IPS-20b (cell line): Measurements from ENCODE around the gene AK9.

ENCODE experiments used
- H3K27ac ChIP-seq: one replicate; pipeline ENCODE4 v1.5.1; 2013; ENCODE audit warnings: low read length
- H3K27me3 ChIP-seq: 2 replicates; pipeline ENCODE4 v1.6.1; 2013; ENCODE audit warnings: mild to moderate bottlenecking, low read length, inconsistent platforms; ENCODE audit not compliant: insufficient read depth
- H3K36me3 ChIP-seq: 2 replicates; pipeline ENCODE4 v1.6.1; 2013; ENCODE audit warnings: low read depth, mild to moderate bottlenecking, inconsistent platforms, low read length, moderate library complexity; ENCODE audit not compliant: insufficient read depth
- H3K4me1 ChIP-seq: 2 replicates; pipeline ENCODE4 v1.6.1; 2013; ENCODE audit warnings: mild to moderate bottlenecking, control low read depth, inconsistent platforms, low read length, moderate library complexity; ENCODE audit not compliant: insufficient read depth
- H3K4me3 ChIP-seq: 2 replicates; pipeline ENCODE4 v1.5.1; 2013; ENCODE audit warnings: mild to moderate bottlenecking, low read length, inconsistent platforms
- H3K9ac ChIP-seq: 2 replicates; pipeline ENCODE4 v1.6.1; 2013; ENCODE audit warnings: low read depth, mild to moderate bottlenecking, inconsistent platforms, low read length, moderate library complexity
- H3K9me3 ChIP-seq: 2 replicates; pipeline ENCODE4 v1.6.1; 2013; ENCODE audit warnings: mild to moderate bottlenecking, low read depth, low read length, inconsistent platforms; ENCODE audit not compliant: insufficient read depth

The AK9 gene

DNA sequence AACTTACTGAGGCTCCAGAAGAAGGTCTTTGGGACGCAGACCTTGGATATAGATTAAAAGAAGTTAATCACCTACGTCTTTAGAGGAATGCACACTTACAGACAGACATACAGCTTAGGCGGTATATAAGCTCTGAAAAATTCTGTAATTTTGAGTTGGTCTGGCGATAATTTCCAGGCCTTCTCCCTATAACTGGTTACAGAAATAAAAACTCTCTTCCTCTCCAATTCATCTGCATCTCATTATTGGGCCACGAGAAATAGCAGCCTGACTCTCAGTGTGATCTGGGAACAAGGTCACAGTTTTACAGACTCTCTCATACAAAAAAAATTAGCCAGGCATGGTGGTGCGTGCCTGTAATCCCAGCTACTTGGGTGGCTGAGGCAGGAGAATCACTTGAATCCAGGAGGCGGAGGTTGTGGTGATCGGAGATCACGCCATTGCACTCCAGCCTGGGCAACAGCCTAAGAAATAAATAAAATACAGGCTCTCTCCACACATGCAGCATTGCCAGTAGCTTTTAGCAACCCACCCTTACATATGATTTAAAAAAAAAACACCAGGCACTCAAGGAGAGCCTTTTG lies 212.7 kb downstream of the AK9 start:
- Histone ChIP-seq H3K9me3 (no peaks in the 10 kb centered on the region), H3K4me3 (peak overlapping the region; percentile 30), H3K27me3 (no peaks in the 10 kb centered on the region), H3K36me3 (peaks cover 78% of the 10 kb centered on the region), H3K4me1 (peaks cover 11% of the 10 kb centered on the region; the same call in 1 of the 2 replicates), H3K27ac (no peak overlapping the region), H3K9ac (peak overlapping the region; percentile 55)

GRCh38 chr6:109477725-109478124 lies 213.3 kb downstream of the AK9 start:
- Histone ChIP-seq H3K27ac (no peak overlapping the region), H3K4me3 (peak overlapping the region; percentile 30), H3K27me3 (no peaks in the 10 kb centered on the region), H3K9ac (peak overlapping the region; percentile 55), H3K36me3 (peaks cover 83% of the 10 kb centered on the region), H3K9me3 (no peaks in the 10 kb centered on the region), H3K4me1 (peaks cover 11% of the 10 kb centered on the region; the same call in 1 of the 2 replicates)

- no peak overlapping the region for H3K4me3 ChIP-seq
- H3K36me3 ChIP-seq: peaks cover 89% of the 10 kb centered on the region
- H3K9ac ChIP-seq: no peak overlapping the region
- H3K27ac ChIP-seq: no peak overlapping the region
- H3K4me1 ChIP-seq: peaks cover 11% of the 10 kb centered on the region; the same call in 1 of the 2 replicates
- no peaks in the 10 kb centered on the region for H3K9me3 ChIP-seq
- H3K27me3 ChIP-seq: no peaks in the 10 kb centered on the region
Measured at GRCh38 chr6:109477184-109477583, 213.8 kb downstream of the AK9 start.

GRCh38 chr6:109475625-109476024 lies 215.4 kb downstream of the AK9 start:
- no peak overlapping the region for H3K27ac ChIP-seq
- H3K9ac ChIP-seq: no peak overlapping the region
- H3K27me3 ChIP-seq: no peaks in the 10 kb centered on the region
- H3K9me3 ChIP-seq: no peaks in the 10 kb centered on the region
- H3K4me1 ChIP-seq: peaks cover 3% of the 10 kb centered on the region; the same call in 1 of the 2 replicates
- peaks cover 93% of the 10 kb centered on the region for H3K36me3 ChIP-seq
- no peak overlapping the region for H3K4me3 ChIP-seq

DNA sequence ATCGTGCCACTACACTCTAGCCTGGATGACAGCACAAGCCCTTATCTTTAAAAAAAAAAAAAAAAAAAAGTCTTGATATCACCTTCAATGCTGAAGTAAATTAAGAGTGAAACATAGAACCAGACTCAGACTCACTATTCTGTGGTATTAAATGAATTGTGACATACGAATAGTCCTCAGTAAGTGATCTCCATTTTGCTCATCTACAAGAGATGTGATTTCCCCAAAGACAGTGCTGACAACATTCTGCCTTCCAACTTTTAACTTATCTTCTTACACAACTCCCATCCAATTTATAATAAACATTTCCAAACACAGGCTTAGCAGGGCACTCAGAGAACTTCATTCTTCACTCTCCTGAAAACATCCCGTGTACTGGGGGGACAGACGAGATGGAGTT lies 216.0 kb downstream of the AK9 start:
- Histone ChIP-seq H3K4me3 (no peak overlapping the region), H3K4me1 (no peaks in the 10 kb centered on the region; the same call in 1 of the 2 replicates), H3K36me3 (peaks cover 93% of the 10 kb centered on the region), H3K9me3 (no peaks in the 10 kb centered on the region), H3K27ac (no peak overlapping the region), H3K27me3 (no peaks in the 10 kb centered on the region), H3K9ac (no peak overlapping the region)

DNA sequence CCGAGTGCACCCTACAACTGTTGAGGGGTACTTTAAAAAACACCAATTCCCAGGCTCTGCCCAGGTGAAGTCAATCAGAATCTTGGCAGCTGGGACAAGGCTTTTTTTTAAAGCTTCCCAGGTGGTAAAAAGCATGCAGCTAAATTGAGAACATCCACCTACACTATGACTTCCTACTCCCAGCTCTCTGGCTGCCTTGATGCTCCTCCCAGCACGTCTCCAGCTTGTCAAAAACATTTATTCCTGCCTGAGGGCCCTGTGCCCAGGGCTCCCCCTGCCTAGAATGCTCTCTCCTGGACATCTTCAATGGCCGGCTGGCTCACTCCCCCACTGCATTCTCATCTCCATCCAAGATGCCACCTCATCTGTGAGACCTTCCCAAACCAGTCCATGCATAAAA lies 217.9 kb downstream of the AK9 start:
- Histone ChIP-seq H3K9ac (no peak overlapping the region), H3K27me3 (no peaks in the 10 kb centered on the region), H3K27ac (no peak overlapping the region), H3K36me3 (peaks cover 95% of the 10 kb centered on the region), H3K9me3 (no peaks in the 10 kb centered on the region), H3K4me3 (no peak overlapping the region), H3K4me1 (no peaks in the 10 kb centered on the region; the same call in 1 of the 2 replicates)

GRCh38 chr6:109472132-109472995 lies 218.6 kb downstream of the AK9 start:
- Histone ChIP-seq H3K27ac (no peak overlapping the region), H3K9me3 (no peaks in the 10 kb centered on the region), H3K36me3 (peaks cover 95% of the 10 kb centered on the region)

GRCh38 chr6:109471105-109471810 lies 219.7 kb downstream of the AK9 start:
- H3K36me3 ChIP-seq: peaks cover 98% of the 10 kb centered on the region
- no peak overlapping the region for H3K27ac ChIP-seq
- H3K4me3 ChIP-seq: no peak overlapping the region

More at GRCh38 chr6:109472132-109472995, 218.6 kb downstream of the AK9 start:
- Histone ChIP-seq H3K4me1 (no peaks in the 10 kb centered on the region), H3K9ac (no peak overlapping the region), H3K27me3 (no peaks in the 10 kb centered on the region), H3K4me3 (no peak overlapping the region)

GRCh38 chr6:109469591-109470189 lies 221.3 kb downstream of the AK9 start:
- H3K4me3 ChIP-seq: no peak overlapping the region
- H3K9me3 ChIP-seq: no peaks in the 10 kb centered on the region
- no peaks in the 10 kb centered on the region for H3K27me3 ChIP-seq
- no peak overlapping the region for H3K9ac ChIP-seq
- H3K4me1 ChIP-seq: no peaks in the 10 kb centered on the region
- no peak overlapping the region for H3K27ac ChIP-seq
- peaks cover 98% of the 10 kb centered on the region for H3K36me3 ChIP-seq

More at GRCh38 chr6:109471105-109471810, 219.7 kb downstream of the AK9 start:
- Histone ChIP-seq H3K9me3 (no peaks in the 10 kb centered on the region), H3K4me1 (no peaks in the 10 kb centered on the region), H3K9ac (no peak overlapping the region), H3K27me3 (no peaks in the 10 kb centered on the region)

GRCh38 chr6:109467696-109468095 lies 223.3 kb downstream of the AK9 start:
- Histone ChIP-seq H3K36me3 (peaks cover 100% of the 10 kb centered on the region), H3K27ac (no peak overlapping the region), H3K4me3 (no peak overlapping the region), H3K9ac (no peak overlapping the region), H3K4me1 (no peaks in the 10 kb centered on the region), H3K27me3 (no peaks in the 10 kb centered on the region), H3K9me3 (no peaks in the 10 kb centered on the region)

DNA sequence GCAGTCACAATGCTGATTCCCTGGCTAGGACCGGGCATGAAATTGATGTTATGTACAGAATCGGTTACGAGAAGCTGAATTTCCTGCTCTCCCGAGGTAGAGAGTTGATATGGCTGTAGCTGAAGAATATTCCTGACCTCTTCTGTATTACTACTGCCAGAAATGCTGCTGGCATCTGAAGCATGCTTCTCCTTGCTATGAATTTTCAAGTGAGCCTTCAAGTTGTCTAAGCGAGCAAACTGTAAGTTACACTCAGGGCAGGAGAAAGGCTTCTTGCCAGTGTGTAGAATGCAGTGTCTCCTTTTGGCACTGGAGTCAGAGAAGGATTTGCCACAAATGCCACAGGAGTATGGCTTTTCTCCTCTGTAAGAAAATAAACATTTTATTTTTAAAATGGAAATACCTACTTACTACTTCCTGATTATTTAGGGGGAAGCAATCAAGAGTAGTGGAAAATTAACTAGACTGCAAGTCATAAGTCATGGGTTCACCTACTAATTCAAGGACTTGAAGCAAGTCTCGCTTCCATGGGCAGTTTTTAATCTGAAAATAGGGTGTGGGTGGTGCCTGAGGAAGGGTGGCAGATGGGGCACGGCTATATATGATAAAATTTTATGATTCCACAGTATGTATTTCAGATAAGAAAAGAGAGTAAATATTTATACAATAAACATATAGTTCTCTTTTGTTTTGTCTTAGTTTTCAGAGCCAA lies 224.6 kb downstream of the AK9 start:
- Histone ChIP-seq H3K4me3 (no peak overlapping the region), H3K36me3 (peaks cover 99% of the 10 kb centered on the region), H3K9me3 (no peaks in the 10 kb centered on the region), H3K9ac (no peak overlapping the region), H3K4me1 (no peaks in the 10 kb centered on the region), H3K27me3 (no peaks in the 10 kb centered on the region), H3K27ac (no peak overlapping the region)
